CD4-positive, alpha-beta T cell treated with Interleukin-15 for 4 hours (primary cell): ENCODE results near the gene HMCN2.

Experiments
- DNase-seq: peaks from one replicate; pipeline ENCODE4 v3.0.0-alpha.2; 2020; ENCODE audit warnings: low spot score

The HMCN2 gene

GRCh38 chr9:130473566-130473965 is 208.0 kb downstream of the HMCN2 start:
- DNase-seq, result no peak

- DNase-seq, result no peak
Measured at GRCh38 chr9:130474106-130474505, 208.5 kb downstream of the HMCN2 start.

- no peak for DNase-seq
Measured at GRCh38 chr9:130476151-130476730, 210.7 kb downstream of the HMCN2 start.

GRCh38 chr9:130477564-130477963 is 212.0 kb downstream of the HMCN2 start:
- DNase-seq, result no peak

- DNase-seq, result no peak
Measured at GRCh38 chr9:130478152-130478551, 212.6 kb downstream of the HMCN2 start.

GRCh38 chr9:130478736-130479575 is 213.4 kb downstream of the HMCN2 start:
- no peak for DNase-seq

- no peak for DNase-seq
Measured at GRCh38 chr9:130479587-130479986, 214.0 kb downstream of the HMCN2 start.

GRCh38 chr9:130480673-130481072 is 215.1 kb downstream of the HMCN2 start:
- no peak for DNase-seq

GRCh38 chr9:130482463-130482862 is 216.9 kb downstream of the HMCN2 start:
- DNase-seq, result no peak

- DNase-seq, result no peak
Measured at GRCh38 chr9:130483371-130483971, 217.9 kb downstream of the HMCN2 start.
